Mesenteric fat pad (tissue), 1 donor: Measurements from ENCODE around the gene CNPY1. TPM values are rescaled to one million over a fixed set of nuclear protein-coding genes. Genes with fewer than 3 reads are reported as not detected.

Experiments
- DNase-seq: peaks from one replicate; pipeline ENCODE4 v3.0.0-alpha.2; 2020; ENCODE audit warnings: low spot score
- total RNA-seq: library from RNA; stranded (reverse); fragmentation: NEBNext Ultra II Directional; extraction: Animal tissue kit (Norgen Biotek cat#: 25700); gene quantifications from one replicate; pipeline ENCODE4 v1.2.1, GENCODE V29; 2021
- donor health status: DM: yes; HTN: yes; CAD: no.

The CNPY1 gene
- total RNA-seq, 1 donor from 2014 or later, result not detected

GRCh38 chr7:155490697-155491628 lies 55.4 kb downstream of the CNPY1 start:
- peak; percentile 90 for DNase-seq

DNA sequence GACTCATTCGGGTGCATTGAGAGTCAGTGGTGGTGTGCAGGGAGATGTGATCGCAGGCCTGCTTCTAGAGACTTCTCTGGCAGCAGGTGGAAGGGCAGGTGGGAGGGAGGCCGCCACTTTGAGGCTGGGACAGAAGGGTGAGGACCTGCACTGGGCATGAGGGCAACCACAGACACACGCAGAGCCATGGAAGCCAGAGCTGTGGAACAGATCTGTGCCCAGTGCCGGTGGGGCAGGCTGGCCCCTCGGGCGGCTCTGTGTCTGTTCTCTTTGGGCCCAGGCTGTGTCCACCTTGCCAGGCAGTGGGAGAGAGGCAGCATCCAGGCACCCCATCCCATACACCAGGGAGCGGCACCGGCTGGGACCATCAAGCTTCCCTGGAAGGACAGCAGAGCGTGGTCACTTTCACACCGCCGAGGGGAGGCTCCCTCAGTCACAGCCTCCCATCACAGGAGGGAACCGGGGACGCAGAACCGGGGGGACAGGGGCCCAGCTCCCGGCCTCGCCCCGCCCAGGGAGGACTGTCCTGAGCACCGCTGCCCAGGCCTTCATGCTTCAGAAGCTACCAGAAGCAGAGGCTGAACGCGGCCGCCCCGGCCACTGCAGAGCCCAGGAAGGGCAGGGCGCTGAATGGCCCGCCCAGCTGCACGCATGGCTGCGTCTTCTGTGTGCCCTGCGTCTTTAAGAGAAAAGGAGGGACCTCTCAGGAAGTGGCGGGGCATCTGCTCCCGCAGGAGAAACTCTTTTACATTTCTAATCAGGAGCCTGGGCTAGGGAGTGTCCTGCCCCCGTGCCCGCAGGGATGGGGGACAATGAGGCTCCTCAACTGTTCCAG lies 56.3 kb downstream of the CNPY1 start:
- peak; percentile 86 for DNase-seq

- peak; percentile 73 for DNase-seq
Measured at GRCh38 chr7:155489158-155489840, 57.1 kb downstream of the CNPY1 start.

GRCh38 chr7:155488483-155489127 lies 57.8 kb downstream of the CNPY1 start:
- no peak for DNase-seq

- peak; percentile 90 for DNase-seq
Measured at GRCh38 chr7:155487509-155488482, 58.6 kb downstream of the CNPY1 start.

GRCh38 chr7:155486783-155487508 lies 59.4 kb downstream of the CNPY1 start:
- DNase-seq, result no peak

DNA sequence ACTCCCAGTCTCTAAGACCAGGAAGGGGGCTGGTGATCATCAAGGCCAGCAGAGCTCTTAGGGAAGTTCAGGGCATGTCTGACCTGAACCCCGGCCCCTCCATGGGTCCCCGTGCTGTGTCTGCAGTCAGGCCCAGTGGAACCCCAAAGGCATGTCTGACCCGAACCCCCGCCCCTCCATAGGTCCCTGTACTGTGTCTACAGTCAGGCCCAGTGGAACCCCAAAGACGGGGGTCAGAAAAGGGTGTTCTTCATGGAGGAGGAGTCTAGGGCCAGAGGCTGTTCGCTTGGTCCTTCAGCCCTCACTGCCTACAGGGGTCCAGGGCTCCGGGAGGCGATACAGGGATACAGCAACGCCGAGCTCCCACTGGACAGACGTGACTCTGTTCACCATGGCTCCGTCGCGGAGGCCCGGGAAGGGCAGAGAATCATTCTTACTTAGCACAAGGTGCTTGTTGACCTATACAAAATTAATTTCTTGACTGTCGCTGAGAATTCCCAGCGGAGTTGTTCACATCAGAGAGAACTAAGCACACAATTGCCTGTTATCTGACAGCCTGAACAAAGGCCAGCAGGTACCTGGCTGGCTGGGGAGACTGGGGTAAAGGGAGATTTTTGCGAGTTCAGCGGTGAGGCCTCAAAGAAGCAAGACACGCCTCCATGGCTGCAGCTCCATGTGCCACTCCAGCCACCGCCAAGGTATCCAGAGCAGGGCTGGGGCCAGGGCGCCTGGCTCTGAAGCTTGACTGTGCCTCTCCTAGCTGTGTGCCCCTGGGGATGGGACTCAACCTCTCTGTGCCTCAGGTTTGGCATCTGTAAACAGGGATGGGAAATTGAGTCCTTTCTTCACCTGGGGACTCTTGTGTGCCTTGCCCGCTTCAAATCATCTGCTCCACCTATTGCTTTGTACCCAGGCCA lies 61.6 kb downstream of the CNPY1 start:
- peak; percentile 86 for DNase-seq

- DNase-seq, result no peak
Measured at GRCh38 chr7:155483868-155484325, 62.5 kb downstream of the CNPY1 start.

GRCh38 chr7:155483245-155483644 lies 63.1 kb downstream of the CNPY1 start:
- no peak for DNase-seq

DNA sequence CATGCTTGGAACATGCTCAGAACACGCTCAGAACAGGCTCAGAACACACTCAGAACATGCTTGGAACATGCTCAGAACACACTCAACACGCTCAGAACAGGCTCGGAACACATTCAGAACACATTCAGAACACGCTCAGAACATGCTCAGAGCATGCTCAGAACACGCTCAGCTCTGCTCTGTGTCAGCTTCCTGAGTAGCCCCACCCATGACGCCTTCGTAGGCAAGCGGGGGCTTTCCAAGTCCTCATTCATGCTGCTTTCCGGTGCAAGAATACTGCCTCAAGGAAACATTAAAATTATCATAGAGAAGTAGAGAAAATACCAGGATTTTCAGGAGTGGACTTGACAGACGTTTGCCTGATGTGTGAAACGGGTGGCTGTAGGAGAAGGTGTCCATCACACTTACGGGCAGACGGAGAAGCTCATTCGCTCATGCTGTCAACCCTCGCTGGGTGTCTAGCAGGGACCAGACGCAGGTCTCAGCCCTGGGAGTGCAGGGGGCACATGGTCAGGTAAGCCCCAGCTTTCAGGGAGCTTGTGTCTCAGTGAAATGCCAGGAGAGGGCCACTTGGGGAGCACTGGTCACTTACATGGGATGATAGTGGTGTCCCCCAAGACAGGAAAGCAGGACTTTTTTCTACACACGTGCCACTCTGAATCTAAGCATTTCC lies 63.7 kb downstream of the CNPY1 start:
- DNase-seq, result no peak

GRCh38 chr7:155481764-155482163 lies 64.6 kb downstream of the CNPY1 start:
- no peak for DNase-seq

GRCh38 chr7:155477476-155477875 lies 68.9 kb downstream of the CNPY1 start:
- DNase-seq, result no peak

DNA sequence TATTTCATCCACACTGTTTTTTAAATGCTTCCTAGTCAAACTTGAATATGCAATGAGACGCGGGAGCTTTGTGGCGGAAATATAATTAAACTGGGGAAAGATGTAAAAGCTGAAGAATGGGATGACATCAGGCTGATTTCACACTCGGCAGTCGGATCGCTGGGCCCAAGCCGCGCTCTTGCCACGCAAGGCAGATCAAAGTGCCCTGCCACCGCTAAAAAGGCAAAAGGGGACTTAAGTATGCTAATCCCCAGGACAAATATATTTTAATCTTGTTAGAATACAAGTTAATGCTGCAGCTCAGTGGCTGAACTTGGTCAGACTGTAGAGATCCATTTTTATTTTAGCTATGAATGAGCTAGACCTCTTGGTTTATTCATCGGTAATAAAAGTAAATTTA lies 74.6 kb downstream of the CNPY1 start:
- DNase-seq, result no peak

- DNase-seq, result no peak
Measured at GRCh38 chr7:155470686-155471638, 75.4 kb downstream of the CNPY1 start.

GRCh38 chr7:155470186-155470487 lies 76.2 kb downstream of the CNPY1 start:
- no peak for DNase-seq
